PC-9 (cell line): Measurements from ENCODE around the gene CCDC117. TPM values are rescaled to one million over a fixed set of nuclear protein-coding genes. Genes with fewer than 3 reads are reported as not detected.
A peak's percentile ranks its signal among the peaks of the same experiment; 100 is the strongest.
"Not testable (repeated sequence)": the region's sequence is repeated elsewhere in the genome, so short reads cannot be mapped to it uniquely, and the experiment has no call there.

Experiments
- BruUV-seq: library from RNA; stranded (reverse); fragments of 400-500 nt; replicated peaks from 2 replicates; lab custom pipeline; 2021; lab: Mats Ljungman, UMichigan
- CTCF ChIA-PET: fragments of 300-600 bp; sonication (Branson Sonifier 250); formaldehyde crosslinking; loops from one replicate; lab custom pipeline; 2022; ENCODE audit warnings: antibody characterized with exemption; lab: Charles Lee
- POLR2A ChIA-PET: fragments of 300-600 bp; sonication (Branson Sonifier 250); formaldehyde crosslinking; loops from one replicate; lab custom pipeline; 2022; ENCODE audit warnings: antibody characterized with exemption; ENCODE audit not compliant: unreplicated experiment; lab: Charles Lee
- DNase-seq, 2 experiments: peaks; one replicate each; pipeline versions ENCODE4 v3.0.0 to v3.0.0-alpha.2; 2015 to 2022; ENCODE audit warnings: mixed read lengths in 1 of 2
- H2AFZ ChIP-seq: fragments of 200-600 bp; sonication (generic); 2 replicates; pipeline ENCODE4 v1.8.1; 2017; ENCODE audit warnings: antibody characterized with exemption
- H3F3A ChIP-seq: fragments of 200-600 bp; sonication (generic); 2 replicates; pipeline ENCODE4 v1.8.1; 2017; ENCODE audit warnings: antibody characterized with exemption, mild to moderate bottlenecking, low read depth; ENCODE audit not compliant: insufficient read depth
- H3K27ac ChIP-seq: fragments of 200-600 bp; sonication (generic); 2 replicates; pipeline ENCODE4 v1.6.1; 2016; ENCODE audit warnings: mixed run types
- H3K27me3 ChIP-seq: fragments of 200-600 bp; sonication (generic); 2 replicates; pipeline ENCODE4 v1.6.1; 2016; ENCODE audit warnings: low read depth, mixed run types; ENCODE audit not compliant: insufficient read depth
- H3K36me3 ChIP-seq: fragments of 200-600 bp; sonication (generic); 2 replicates; pipeline ENCODE4 v1.6.1; 2016; ENCODE audit warnings: low read depth, mixed run types
- H3K4me1 ChIP-seq: fragments of 200-600 bp; sonication (generic); replicated peaks from 2 replicates; pipeline ENCODE4 v1.6.1; 2016; ENCODE audit warnings: mixed run types; ENCODE audit not compliant: insufficient read depth
- H3K4me2 ChIP-seq: fragments of 200-600 bp; sonication (generic); 2 replicates; pipeline ENCODE4 v1.6.1; 2017; ENCODE audit warnings: mixed run types
- H3K4me3 ChIP-seq: fragments of 200-600 bp; sonication (generic); 2 replicates; pipeline ENCODE4 v1.6.1; 2016; ENCODE audit warnings: mixed run types
- H3K79me2 ChIP-seq: fragments of 200-600 bp; sonication (generic); 2 replicates; pipeline ENCODE4 v1.6.1; 2017; ENCODE audit warnings: low read depth, mixed run types
- H3K9me2 ChIP-seq: fragments of 200-600 bp; sonication (generic); 2 replicates; pipeline ENCODE4 v1.8.1; 2017; ENCODE audit warnings: mild to moderate bottlenecking; ENCODE audit not compliant: insufficient read depth
- H3K9me3 ChIP-seq: fragments of 200-600 bp; sonication (generic); 2 replicates; pipeline ENCODE4 v1.8.1; 2016; ENCODE audit warnings: low read depth; ENCODE audit not compliant: insufficient read depth
- H4K20me1 ChIP-seq: fragments of 200-600 bp; sonication (generic); 2 replicates; pipeline ENCODE4 v1.8.1; 2017; ENCODE audit not compliant: insufficient read depth
- CTCF ChIP-seq: fragments of 200-600 bp; sonication (generic); conservative IDR thresholded peaks from 2 replicates; pipeline ENCODE4 v1.6.1; 2017; ENCODE audit warnings: mixed run types, antibody characterized with exemption, mild to moderate bottlenecking, moderate library complexity
- EZH2 ChIP-seq: fragments of 200-600 bp; sonication (generic); IDR thresholded peaks from 2 replicates; pipeline ENCODE4 v1.8.0; 2017; ENCODE audit warnings: antibody characterized with exemption, low read depth
- intact Hi-C: fragments of 100-400 bp; cut with micrococcal nuclease; formaldehyde crosslinking; loops from one replicate; pipeline ENCODE4 v1.10.0; 2022; ENCODE audit not compliant: unreplicated experiment
- total RNA-seq: library from RNA; stranded (reverse); gene quantifications from 2 replicates; pipeline ENCODE4 v1.2.3, GENCODE V29; 2021

CCDC117 gene
- total RNA-seq, 1 experiment from 2014 or later, result 11.4 TPM

- H3K4me1 ChIP-seq, result peaks cover 53% of the 10 kb centered on the region
- no peak for DNase-seq
- H3K9me3 ChIP-seq, result no peaks in the 10 kb centered on the region
- H3K9me2 ChIP-seq, result no peaks in the 10 kb centered on the region
- no peak overlapping the region for H3K4me2 ChIP-seq
- no peak for TF ChIP-seq EZH2
- TF ChIP-seq CTCF, result no peak
- CTCF ChIA-PET, result no interaction called here
- BruUV-seq, result no TSS peak
- no peak overlapping the region for H2AFZ ChIP-seq
- no peaks in the 10 kb centered on the region for H3K79me2 ChIP-seq
- intact Hi-C loops, result no loop called here
- H3F3A ChIP-seq, result peaks cover 38% of the 10 kb centered on the region
- no peaks in the 10 kb centered on the region for H4K20me1 ChIP-seq
- POLR2A ChIA-PET, result no interaction called here
- H3K27me3 ChIP-seq, result no peaks in the 10 kb centered on the region
- H3K27ac ChIP-seq, result no peak overlapping the region
- no peaks in the 10 kb centered on the region for H3K36me3 ChIP-seq
- no peak overlapping the region for H3K4me3 ChIP-seq
Observed at GRCh38 chr22:28820885-28821284, 48.4 kb downstream of the CCDC117 start.

- POLR2A ChIA-PET, result no interaction called here
Observed at GRCh38 chr22:28821452-28821851, 49.0 kb downstream of the CCDC117 start.

GRCh38 chr22:28822930-28823551 is 50.5 kb downstream of the CCDC117 start:
- ChIA-PET POLR2A (no interaction called here), CTCF (no interaction called here)
- Histone ChIP-seq H3K4me2 (peak overlapping the region; percentile 6; the same call in 1 of the 2 replicates), H4K20me1 (no peaks in the 10 kb centered on the region), H3K27ac (peak overlapping the region; percentile 3; the same call in 1 of the 2 replicates), H3K27me3 (no peaks in the 10 kb centered on the region), H3K9me3 (no peaks in the 10 kb centered on the region), H2AFZ (no peak overlapping the region), H3K4me3 (no peak overlapping the region), H3K79me2 (no peaks in the 10 kb centered on the region), H3F3A (peaks cover 26% of the 10 kb centered on the region), H3K36me3 (no peaks in the 10 kb centered on the region), H3K9me2 (no peaks in the 10 kb centered on the region), H3K4me1 (peaks cover 37% of the 10 kb centered on the region)
- DNase-seq, result peak in 1 of 2 experiments; percentile 63
- no TSS peak for BruUV-seq
- TF ChIP-seq CTCF (no peak), EZH2 (no peak)
- intact Hi-C loops, result no loop called here

More at GRCh38 chr22:28821452-28821851, 49.0 kb downstream of the CCDC117 start:
- Histone ChIP-seq H3K79me2 (no peaks in the 10 kb centered on the region), H2AFZ (no peak overlapping the region), H3K9me2 (no peaks in the 10 kb centered on the region), H3K9me3 (no peaks in the 10 kb centered on the region), H3K27ac (no peak overlapping the region), H3K4me3 (no peak overlapping the region), H3K27me3 (no peaks in the 10 kb centered on the region), H3K36me3 (no peaks in the 10 kb centered on the region), H3K4me1 (peaks cover 53% of the 10 kb centered on the region), H3K4me2 (no peak overlapping the region), H4K20me1 (no peaks in the 10 kb centered on the region), H3F3A (peaks cover 38% of the 10 kb centered on the region)
- no TSS peak for BruUV-seq
- intact Hi-C loops, result no loop called here
- no peak for DNase-seq
- CTCF ChIA-PET, result no interaction called here
- TF ChIP-seq EZH2, result no peak
- TF ChIP-seq CTCF, result no peak

- DNase-seq, H3K79me2 ChIP-seq, H3K9me2 ChIP-seq, H3K27ac ChIP-seq, CTCF ChIA-PET, H3K9me3 ChIP-seq, H3K4me3 ChIP-seq, H3K27me3 ChIP-seq, H2AFZ ChIP-seq, BruUV-seq, H3K36me3 ChIP-seq, POLR2A ChIA-PET, intact Hi-C loops, H3K4me2 ChIP-seq, H4K20me1 ChIP-seq: not testable (repeated sequence)
- Histone ChIP-seq H3K4me1 (peaks cover 23% of the 10 kb centered on the region), H3F3A (peaks cover 12% of the 10 kb centered on the region; the same call in 1 of the 2 replicates)
Observed at GRCh38 chr22:28824455-28824854, 52.0 kb downstream of the CCDC117 start.

- H3K4me1 ChIP-seq, H3K9me3 ChIP-seq, H4K20me1 ChIP-seq, H3K4me3 ChIP-seq, H3K4me2 ChIP-seq, intact Hi-C loops, CTCF ChIA-PET, POLR2A ChIA-PET, H3F3A ChIP-seq, H3K27ac ChIP-seq, H3K9me2 ChIP-seq, H3K27me3 ChIP-seq, BruUV-seq, H2AFZ ChIP-seq, H3K36me3 ChIP-seq, H3K79me2 ChIP-seq, DNase-seq: not testable (repeated sequence)
Observed at GRCh38 chr22:28826430-28826829, 53.9 kb downstream of the CCDC117 start.
